Tibial artery (tissue), 4 donors: ENCODE results near the gene FKBP4.

ENCODE experiments used
- DNase-seq, 2 donors: peaks; one replicate each; pipeline ENCODE4 v3.0.0-alpha.2; 2019
- H3K27ac ChIP-seq, 2 donors: fragments of 200-600 bp; sonication (generic) in 1 of 2; 1 replicate in 1 of 2; 2 replicates in 1 of 2; pipeline ENCODE4 v1.5.1; 2018 to 2019; ENCODE audit warnings: mild to moderate bottlenecking in 1 of 2
- H3K27me3 ChIP-seq, 2 donors: fragments of 200-600 bp; sonication (generic) in 1 of 2; one replicate each; pipeline versions ENCODE4 v1.5.1 to v1.6.0; 2016 to 2019
- H3K36me3 ChIP-seq, 3 donors: fragments of 200-600 bp; sonication (generic) in 2 of 3; one replicate each; pipeline ENCODE4 v1.5.1; 2016 to 2019; ENCODE audit warnings: mild to moderate bottlenecking in 2 of 3
- H3K4me1 ChIP-seq, 4 donors: fragments of 200-600 bp; sonication (generic) in 2 of 4; 1 replicate in 3 of 4; 2 replicates in 1 of 4; pipeline ENCODE4 v1.5.1; 2016 to 2019
- H3K4me3 ChIP-seq, 2 donors: fragments of 200-600 bp; sonication (generic) in 1 of 2; 1 replicate in 1 of 2; 2 replicates in 1 of 2; pipeline ENCODE4 v1.5.1; 2018 to 2019; ENCODE audit warnings: mild to moderate bottlenecking in 2 of 2
- H3K9me3 ChIP-seq, 3 donors: fragments of 200-600 bp; sonication (generic) in 1 of 3; one replicate each; pipeline ENCODE4 v1.5.1; 2016 to 2019
- intact Hi-C: fragments of 100-400 bp; cut with DNase I; formaldehyde crosslinking; loops from one replicate; pipeline ENCODE4 v1.15.0; 2023; ENCODE audit warnings: low total_unique reads
- TF ChIP-seq, protein P1 (sequence below), 2 experiments: fragments of 200-600 bp in 1 of 2; fragments of 450-650 bp in 1 of 2; IDR thresholded peaks; one replicate each; pipeline ENCODE4 v1.5.1; 2017 to 2019; ENCODE audit warnings: antibody characterized with exemption in 2 of 2, mild to moderate bottlenecking in 1 of 2, moderate library complexity in 1 of 2

FKBP4 gene

DNA sequence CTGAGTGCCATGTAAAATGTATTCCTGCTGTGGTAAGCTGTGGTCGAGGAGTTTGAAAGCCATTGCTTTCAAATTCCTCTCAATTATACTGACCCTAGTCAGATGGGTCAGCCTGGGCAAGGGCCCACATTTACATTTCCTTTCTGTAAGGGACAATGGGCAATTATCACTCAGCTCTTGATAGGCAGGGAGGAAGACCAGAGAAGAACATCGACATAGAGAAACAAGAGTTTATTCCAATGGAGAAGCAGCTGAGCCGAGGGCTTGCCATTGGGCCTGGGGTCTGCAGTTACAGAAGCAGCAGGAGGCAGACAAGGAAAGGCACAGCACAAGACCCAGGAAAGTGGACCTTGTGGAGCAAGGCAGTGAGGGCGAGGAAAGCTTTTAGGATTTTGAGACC, 30.4 kb downstream of the FKBP4 start:
- Histone ChIP-seq H3K4me3 (no peak overlapping the region), H3K4me1 (no peaks in the 10 kb centered on the region), H3K27ac (no peak overlapping the region), H3K27me3 (no peaks in the 10 kb centered on the region), H3K9me3 (no peaks in the 10 kb centered on the region), H3K36me3 (peaks cover 71 to 100% (median 80%) of the 10 kb centered on the region in 3 donors)
- intact Hi-C loops: no loop called here
- TF ChIP-seq, protein P1, sequence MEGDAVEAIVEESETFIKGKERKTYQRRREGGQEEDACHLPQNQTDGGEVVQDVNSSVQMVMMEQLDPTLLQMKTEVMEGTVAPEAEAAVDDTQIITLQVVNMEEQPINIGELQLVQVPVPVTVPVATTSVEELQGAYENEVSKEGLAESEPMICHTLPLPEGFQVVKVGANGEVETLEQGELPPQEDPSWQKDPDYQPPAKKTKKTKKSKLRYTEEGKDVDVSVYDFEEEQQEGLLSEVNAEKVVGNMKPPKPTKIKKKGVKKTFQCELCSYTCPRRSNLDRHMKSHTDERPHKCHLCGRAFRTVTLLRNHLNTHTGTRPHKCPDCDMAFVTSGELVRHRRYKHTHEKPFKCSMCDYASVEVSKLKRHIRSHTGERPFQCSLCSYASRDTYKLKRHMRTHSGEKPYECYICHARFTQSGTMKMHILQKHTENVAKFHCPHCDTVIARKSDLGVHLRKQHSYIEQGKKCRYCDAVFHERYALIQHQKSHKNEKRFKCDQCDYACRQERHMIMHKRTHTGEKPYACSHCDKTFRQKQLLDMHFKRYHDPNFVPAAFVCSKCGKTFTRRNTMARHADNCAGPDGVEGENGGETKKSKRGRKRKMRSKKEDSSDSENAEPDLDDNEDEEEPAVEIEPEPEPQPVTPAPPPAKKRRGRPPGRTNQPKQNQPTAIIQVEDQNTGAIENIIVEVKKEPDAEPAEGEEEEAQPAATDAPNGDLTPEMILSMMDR (IDR thresholded peaks at IDR 0.05): no peak
- DNase-seq: no peak

GRCh38 chr12:2826036-2826435, 31.3 kb downstream of the FKBP4 start:
- Histone ChIP-seq H3K4me1 (no peaks in the 10 kb centered on the region), H3K27ac (no peak overlapping the region), H3K27me3 (no peaks in the 10 kb centered on the region), H3K4me3 (no peak overlapping the region), H3K36me3 (peaks cover 71 to 99% (median 72%) of the 10 kb centered on the region in 3 donors), H3K9me3 (no peaks in the 10 kb centered on the region)
- intact Hi-C loops: no loop called here
- TF ChIP-seq, protein P1 (IDR thresholded peaks at IDR 0.05): no peak
- no peak for DNase-seq

GRCh38 chr12:2826721-2827515, 32.1 kb downstream of the FKBP4 start:
- H3K9me3 ChIP-seq: no peaks in the 10 kb centered on the region
- intact Hi-C loops: no loop called here
- TF ChIP-seq, protein P1 (IDR thresholded peaks at IDR 0.05): no peak
- no peaks in the 10 kb centered on the region for H3K27me3 ChIP-seq
- H3K4me1 ChIP-seq: no peaks in the 10 kb centered on the region
- no peak overlapping the region for H3K27ac ChIP-seq
- no peak overlapping the region for H3K4me3 ChIP-seq
- H3K36me3 ChIP-seq: peaks cover 63 to 90% (median 64%) of the 10 kb centered on the region in 3 donors
- no peak for DNase-seq

DNA sequence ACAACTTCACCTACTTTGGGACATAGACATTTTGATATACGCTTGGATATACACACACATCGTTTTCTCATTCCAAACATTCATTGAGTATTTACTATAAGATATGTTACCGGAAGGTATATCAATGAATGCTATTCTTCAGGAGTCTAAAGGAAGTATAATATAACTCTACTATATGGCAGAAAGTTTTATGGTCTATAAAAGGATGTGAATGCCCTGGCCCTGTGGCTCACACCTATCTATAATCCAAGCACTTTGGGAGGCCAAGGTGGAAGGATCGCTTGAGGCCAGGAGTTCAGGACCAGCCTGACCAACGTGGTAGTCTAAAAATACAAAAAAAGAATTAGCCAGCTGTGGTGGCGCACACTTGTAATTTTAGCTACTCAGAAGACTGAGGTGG, 34.5 kb downstream of the FKBP4 start:
- no peaks in the 10 kb centered on the region for H3K27me3 ChIP-seq
- H3K36me3 ChIP-seq: peaks cover 41 to 67% (median 43%) of the 10 kb centered on the region in 3 donors
- H3K9me3 ChIP-seq: no peaks in the 10 kb centered on the region
- DNase-seq: no peak
- peaks cover 0 to 22% (median 15%) of the 10 kb centered on the region in 4 donors for H3K4me1 ChIP-seq
- no peak overlapping the region for H3K4me3 ChIP-seq
- no peak overlapping the region for H3K27ac ChIP-seq
- intact Hi-C loops: no loop called here
- TF ChIP-seq, protein P1 (IDR thresholded peaks at IDR 0.05): no peak

DNA sequence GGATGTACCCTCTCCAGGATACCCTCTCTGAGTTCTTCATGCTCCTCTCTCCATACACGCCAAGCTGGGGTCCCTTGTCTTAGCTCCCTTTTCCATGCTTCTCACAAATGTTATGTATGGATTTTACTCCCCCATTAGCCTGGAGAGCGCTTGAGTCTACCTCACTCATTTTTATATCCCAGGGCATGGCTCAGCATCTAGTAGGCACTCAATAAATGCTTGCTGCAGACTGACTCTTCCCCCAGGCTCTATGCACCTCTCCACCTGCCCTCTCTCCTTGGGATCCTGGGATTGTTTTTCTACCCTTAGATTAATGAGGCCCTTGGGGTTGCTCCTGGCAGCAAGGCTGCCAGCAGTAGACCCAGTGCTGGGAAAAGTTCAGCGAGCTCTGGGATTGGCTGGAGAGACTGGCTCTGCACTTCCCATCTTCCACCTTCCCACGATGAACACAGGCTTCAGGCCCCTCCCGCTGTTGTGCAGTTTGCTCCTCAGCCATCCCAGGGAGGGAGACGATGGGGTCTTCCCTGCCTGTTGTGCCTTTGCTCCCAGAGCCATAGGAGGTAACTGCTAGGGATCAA, 37.9 kb downstream of the FKBP4 start:
- peaks cover 0 to 34% (median 25%) of the 10 kb centered on the region in 4 donors for H3K4me1 ChIP-seq
- intact Hi-C loops: no loop called here
- H3K4me3 ChIP-seq: peak overlapping the region; percentile 38 to 51
- no peaks in the 10 kb centered on the region for H3K9me3 ChIP-seq
- DNase-seq: no peak
- peaks cover 9 to 33% (median 11%) of the 10 kb centered on the region in 3 donors for H3K36me3 ChIP-seq
- TF ChIP-seq, protein P1 (IDR thresholded peaks at IDR 0.05): no peak
- no peaks in the 10 kb centered on the region for H3K27me3 ChIP-seq
- H3K27ac ChIP-seq: peak overlapping the region; percentile 25 to 64
